ENCODE data around the gene CD44. TPM values are rescaled to one million over a fixed set of nuclear protein-coding genes. Genes with fewer than 3 reads are reported as not detected.

CD44 gene
- total and polyA plus RNA-seq, 11 donors, result 3.9 to 210 (median 26.2) TPM

DNA sequence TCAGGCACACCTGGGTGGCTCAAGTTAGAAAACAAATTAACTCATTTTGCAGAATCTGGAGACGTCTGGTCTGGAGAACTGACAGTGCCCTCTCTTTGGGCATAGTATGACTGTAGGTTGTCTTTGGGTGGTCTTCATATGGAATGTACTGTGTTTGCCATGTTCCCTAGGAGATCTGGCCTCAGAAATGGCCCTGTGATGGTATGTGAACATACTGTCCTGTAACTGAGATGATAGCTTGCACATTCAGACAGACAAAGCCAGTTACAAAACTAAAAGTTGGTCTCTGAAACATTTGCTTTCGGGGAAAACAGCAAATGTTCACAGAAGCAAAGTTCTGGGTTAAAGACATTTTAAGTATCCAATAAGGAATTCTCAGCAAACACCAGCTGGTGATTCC, 29.7 kb downstream of the CD44 start:
- Histone ChIP-seq H3K36me3 (peaks cover 0 to 9% (median 0%) of the 10 kb centered on the region in 9 donors), H3K27ac (peak overlapping the region in 5 of 12 donors; percentile 5 to 91 (median 70)), H3K27me3 (no peaks in the 10 kb centered on the region), H3K9me3 (no peaks in the 10 kb centered on the region), H3K4me1 (peaks cover 0 to 95% (median 31%) of the 10 kb centered on the region in 12 donors), H3K4me3 (no peak overlapping the region)
- DNase-seq (no peak), ATAC-seq (no peak)
- 87 to 90% (median 88%) methylated on average over 2 of the region's 2 CpGs for WGBS, 4 donors
- intact Hi-C loops (cut with DNase I), result no loop called here
- TF ChIP-seq, protein P1, sequence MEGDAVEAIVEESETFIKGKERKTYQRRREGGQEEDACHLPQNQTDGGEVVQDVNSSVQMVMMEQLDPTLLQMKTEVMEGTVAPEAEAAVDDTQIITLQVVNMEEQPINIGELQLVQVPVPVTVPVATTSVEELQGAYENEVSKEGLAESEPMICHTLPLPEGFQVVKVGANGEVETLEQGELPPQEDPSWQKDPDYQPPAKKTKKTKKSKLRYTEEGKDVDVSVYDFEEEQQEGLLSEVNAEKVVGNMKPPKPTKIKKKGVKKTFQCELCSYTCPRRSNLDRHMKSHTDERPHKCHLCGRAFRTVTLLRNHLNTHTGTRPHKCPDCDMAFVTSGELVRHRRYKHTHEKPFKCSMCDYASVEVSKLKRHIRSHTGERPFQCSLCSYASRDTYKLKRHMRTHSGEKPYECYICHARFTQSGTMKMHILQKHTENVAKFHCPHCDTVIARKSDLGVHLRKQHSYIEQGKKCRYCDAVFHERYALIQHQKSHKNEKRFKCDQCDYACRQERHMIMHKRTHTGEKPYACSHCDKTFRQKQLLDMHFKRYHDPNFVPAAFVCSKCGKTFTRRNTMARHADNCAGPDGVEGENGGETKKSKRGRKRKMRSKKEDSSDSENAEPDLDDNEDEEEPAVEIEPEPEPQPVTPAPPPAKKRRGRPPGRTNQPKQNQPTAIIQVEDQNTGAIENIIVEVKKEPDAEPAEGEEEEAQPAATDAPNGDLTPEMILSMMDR (IDR thresholded peaks at IDR 0.05), result no peak
- no peak for TF ChIP-seq POLR2A (IDR thresholded peaks at IDR 0.05)

- WGBS, 4 donors, result 92 to 96% (median 95%) methylated on average over 2 of the region's 2 CpGs
- H3K36me3 ChIP-seq, result peaks cover 0 to 5% (median 0%) of the 10 kb centered on the region in 9 donors
- H3K9me3 ChIP-seq, result no peaks in the 10 kb centered on the region
- intact Hi-C loops (cut with DNase I), result no loop called here
- DNase-seq (no peak), ATAC-seq (no peak)
- H3K4me3 ChIP-seq, result no peak overlapping the region
- TF ChIP-seq POLR2A (IDR thresholded peaks at IDR 0.05), result no peak
- TF ChIP-seq, protein P1 (IDR thresholded peaks at IDR 0.05), result no peak
- H3K27me3 ChIP-seq, result no peaks in the 10 kb centered on the region
- H3K27ac ChIP-seq, result peak overlapping the region in 3 of 12 donors; percentile 5 to 91 (median 75)
- H3K4me1 ChIP-seq, result peaks cover 0 to 95% (median 31%) of the 10 kb centered on the region in 12 donors
Measured at GRCh38 chr11:35169112-35169511, 30.1 kb downstream of the CD44 start.

GRCh38 chr11:35169754-35170153, 30.8 kb downstream of the CD44 start:
- Histone ChIP-seq H3K36me3 (no peaks in the 10 kb centered on the region), H3K27ac (peak overlapping the region in 6 of 12 donors; percentile 28 to 66 (median 46)), H3K4me1 (peaks cover 0 to 95% (median 33%) of the 10 kb centered on the region in 12 donors), H3K9me3 (no peaks in the 10 kb centered on the region), H3K4me3 (no peak overlapping the region), H3K27me3 (no peaks in the 10 kb centered on the region)
- DNase-seq, result no peak
- intact Hi-C loops (cut with DNase I), result no loop called here
- no peak for ATAC-seq
- TF ChIP-seq, protein P1 (IDR thresholded peaks at IDR 0.05), result no peak
- TF ChIP-seq POLR2A (IDR thresholded peaks at IDR 0.05), result no peak
- WGBS, 4 donors, result 94 to 97% (median 95%) methylated on average over 1 of the region's 1 CpG

GRCh38 chr11:35170503-35170902, 31.5 kb downstream of the CD44 start:
- H3K4me1 ChIP-seq, result peaks cover 0 to 95% (median 32%) of the 10 kb centered on the region in 12 donors

More at GRCh38 chr11:35170503-35170902, 31.5 kb downstream of the CD44 start:
- H3K36me3 ChIP-seq, result no peaks in the 10 kb centered on the region
- H3K4me3 ChIP-seq, result no peak overlapping the region
- H3K27ac ChIP-seq, result peak overlapping the region in 7 of 12 donors; percentile 25 to 66 (median 40)
- H3K9me3 ChIP-seq, result no peaks in the 10 kb centered on the region
- 60 to 76% (median 72%) methylated on average over 3 of the region's 3 CpGs for WGBS, 4 donors
- intact Hi-C loops (cut with DNase I), result no loop called here
- TF ChIP-seq, protein P1 (IDR thresholded peaks at IDR 0.05), result no peak
- no peak for TF ChIP-seq POLR2A (IDR thresholded peaks at IDR 0.05)
- DNase-seq (no peak), ATAC-seq (no peak)
- H3K27me3 ChIP-seq, result no peaks in the 10 kb centered on the region

Data from heart left ventricle (tissue), 16 donors.